Sigmoid colon (tissue), 7 donors: Measurements from ENCODE around the gene HIBCH. TPM values are rescaled to one million over a fixed set of nuclear protein-coding genes. Genes with fewer than 3 reads are reported as not detected.

Experiments
- DNase-seq: peaks from one replicate; pipeline ENCODE4 v3.0.0-alpha.2; 2019
- H3K27ac ChIP-seq, 4 donors: fragments of 200-600 bp; sonication (generic); one replicate each; pipeline ENCODE4 v1.5.1; 2016 to 2019; ENCODE audit warnings: mild to moderate bottlenecking in 1 of 4
- H3K27me3 ChIP-seq, 3 donors: fragments of 200-600 bp; sonication (generic); one replicate each; pipeline ENCODE4 v1.5.1; 2019; ENCODE audit warnings: mild to moderate bottlenecking in 1 of 3
- H3K36me3 ChIP-seq, 4 donors: fragments of 200-600 bp; sonication (generic); one replicate each; pipeline ENCODE4 v1.5.1; 2016 to 2019
- H3K4me1 ChIP-seq, 4 donors: fragments of 200-600 bp; sonication (generic); one replicate each; pipeline ENCODE4 v1.5.1; 2017 to 2019
- H3K4me3 ChIP-seq, 4 donors: fragments of 200-600 bp; sonication (generic); one replicate each; pipeline ENCODE4 v1.5.1; 2017 to 2019; ENCODE audit warnings: mild to moderate bottlenecking in 2 of 4, moderate library complexity in 1 of 4
- H3K9me3 ChIP-seq, 4 donors: fragments of 200-600 bp in 3 of 4; sonication (generic) in 3 of 4; one replicate each; pipeline versions ENCODE4 v1.5.1 to v1.6.1; 2013 to 2019
- EP300 ChIP-seq, 4 donors: sonication (generic); formaldehyde crosslinking; IDR thresholded peaks; one replicate each; pipeline ENCODE4 v1.6.1; 2017; ENCODE audit warnings: antibody characterized with exemption in 4 of 4
- POLR2A ChIP-seq, 2 donors: fragments of 450-650 bp; IDR thresholded peaks; one replicate each; pipeline ENCODE4 v1.6.1; 2016; ENCODE audit warnings: antibody characterized with exemption in 2 of 2, mild to moderate bottlenecking in 2 of 2, moderate library complexity in 2 of 2
- POLR2AphosphoS5 ChIP-seq, 4 donors: sonication (generic); formaldehyde crosslinking; IDR thresholded peaks; one replicate each; pipeline ENCODE4 v1.6.1; 2017; ENCODE audit warnings: antibody characterized with exemption in 4 of 4
- WGBS, 2 donors: extraction: QIAGEN DNeasy Blood & Tissue Kit; methylation state at CpG; one replicate each; pipeline ENCODE4 v1.1.7; 2013; 5-methylcytosine and 5-hydroxymethylcytosine counted together
- intact Hi-C: fragments of 100-400 bp; cut with DNase I; formaldehyde crosslinking; loops from one replicate; pipeline ENCODE4 v1.15.1; 2023
- polyA plus RNA-seq, 3 donors: library from polyadenylated mRNA; stranded (reverse); fragments of 200-250 nt; gene quantifications; one replicate each; pipeline ENCODE4 v1.2.3, GENCODE V29; 2013
- total RNA-seq, 4 donors: library from RNA; depleted of rRNA; stranded (reverse); fragments of >200 nt; gene quantifications; one replicate each; pipeline ENCODE4 v1.1.0, GENCODE V29; 2016
- TF ChIP-seq, protein P1 (sequence below), 4 experiments: fragments of 450-650 bp in 3 of 4; fragments of 200-600 bp in 1 of 4; IDR thresholded peaks; one replicate each; pipeline ENCODE4 v1.5.1; 2016 to 2019; ENCODE audit warnings: antibody characterized with exemption in 4 of 4, mild to moderate bottlenecking in 3 of 4, moderate library complexity in 2 of 4
- donor health status: healthy with polysubstance abuse.
- donor health status: Bipolar disorder and iron deficiency.
- donor health status: healthy.

Gene HIBCH
- total and polyA plus RNA-seq, 7 donors: 18.1 to 45.8 (median 21.6) TPM

DNA sequence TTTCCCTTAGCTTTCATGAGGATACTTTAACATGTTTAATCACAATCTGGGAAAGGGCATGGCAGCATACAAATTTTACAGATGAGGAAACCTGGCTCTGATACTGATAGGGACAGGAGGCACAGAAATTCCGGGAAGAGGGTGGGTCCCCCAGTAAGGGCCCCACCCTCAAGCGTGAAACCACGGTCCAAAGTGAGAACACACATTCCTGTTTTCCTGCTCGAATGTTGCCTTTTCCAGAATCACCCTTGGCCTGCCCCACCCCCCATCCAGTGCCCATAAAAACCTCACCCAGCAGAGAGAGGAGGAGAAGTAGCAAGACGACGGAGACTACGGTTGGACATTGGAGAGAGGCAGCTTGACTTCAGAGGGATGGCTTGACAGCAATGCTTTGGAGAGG, 98.2 kb downstream of the HIBCH start:
- TF ChIP-seq EP300 (IDR thresholded peaks at IDR 0.05): no peak
- TF ChIP-seq, protein P1, sequence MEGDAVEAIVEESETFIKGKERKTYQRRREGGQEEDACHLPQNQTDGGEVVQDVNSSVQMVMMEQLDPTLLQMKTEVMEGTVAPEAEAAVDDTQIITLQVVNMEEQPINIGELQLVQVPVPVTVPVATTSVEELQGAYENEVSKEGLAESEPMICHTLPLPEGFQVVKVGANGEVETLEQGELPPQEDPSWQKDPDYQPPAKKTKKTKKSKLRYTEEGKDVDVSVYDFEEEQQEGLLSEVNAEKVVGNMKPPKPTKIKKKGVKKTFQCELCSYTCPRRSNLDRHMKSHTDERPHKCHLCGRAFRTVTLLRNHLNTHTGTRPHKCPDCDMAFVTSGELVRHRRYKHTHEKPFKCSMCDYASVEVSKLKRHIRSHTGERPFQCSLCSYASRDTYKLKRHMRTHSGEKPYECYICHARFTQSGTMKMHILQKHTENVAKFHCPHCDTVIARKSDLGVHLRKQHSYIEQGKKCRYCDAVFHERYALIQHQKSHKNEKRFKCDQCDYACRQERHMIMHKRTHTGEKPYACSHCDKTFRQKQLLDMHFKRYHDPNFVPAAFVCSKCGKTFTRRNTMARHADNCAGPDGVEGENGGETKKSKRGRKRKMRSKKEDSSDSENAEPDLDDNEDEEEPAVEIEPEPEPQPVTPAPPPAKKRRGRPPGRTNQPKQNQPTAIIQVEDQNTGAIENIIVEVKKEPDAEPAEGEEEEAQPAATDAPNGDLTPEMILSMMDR (IDR thresholded peaks at IDR 0.05): no peak
- no peak for TF ChIP-seq POLR2A (IDR thresholded peaks at IDR 0.05)
- no peak for TF ChIP-seq POLR2AphosphoS5 (IDR thresholded peaks at IDR 0.05)

GRCh38 chr2:190219186-190219585, 100.4 kb downstream of the HIBCH start:
- 87 to 88% methylated on average over 5 of the region's 5 CpGs for WGBS, 2 donors
- intact Hi-C loops: no loop called here
- TF ChIP-seq, protein P1 (IDR thresholded peaks at IDR 0.05): no peak
- TF ChIP-seq POLR2A (IDR thresholded peaks at IDR 0.05) (no peak), EP300 (IDR thresholded peaks at IDR 0.05) (no peak), POLR2AphosphoS5 (IDR thresholded peaks at IDR 0.05) (no peak)
- Histone ChIP-seq H3K9me3 (peaks cover 0 to 5% (median 1%) of the 10 kb centered on the region in 4 donors), H3K27me3 (no peaks in the 10 kb centered on the region), H3K36me3 (peaks cover 0 to 29% (median 2%) of the 10 kb centered on the region in 4 donors), H3K4me3 (no peak overlapping the region), H3K27ac (no peak overlapping the region), H3K4me1 (peaks cover 0 to 28% (median 17%) of the 10 kb centered on the region in 4 donors)
- DNase-seq: no peak

More for the DNA sequence above, 98.2 kb downstream of the HIBCH start:
- WGBS, 2 donors: 31 to 68% methylated on average over 7 of the region's 7 CpGs
- no peak overlapping the region for H3K27ac ChIP-seq
- H3K4me3 ChIP-seq: no peak overlapping the region
- peaks cover 0 to 5% (median 0%) of the 10 kb centered on the region in 4 donors for H3K4me1 ChIP-seq
- no peak for DNase-seq
- H3K9me3 ChIP-seq: peaks cover 0 to 5% (median 1%) of the 10 kb centered on the region in 4 donors
- H3K27me3 ChIP-seq: no peaks in the 10 kb centered on the region
- H3K36me3 ChIP-seq: peaks cover 0 to 29% (median 2%) of the 10 kb centered on the region in 4 donors
- intact Hi-C loops: no loop called here

DNA sequence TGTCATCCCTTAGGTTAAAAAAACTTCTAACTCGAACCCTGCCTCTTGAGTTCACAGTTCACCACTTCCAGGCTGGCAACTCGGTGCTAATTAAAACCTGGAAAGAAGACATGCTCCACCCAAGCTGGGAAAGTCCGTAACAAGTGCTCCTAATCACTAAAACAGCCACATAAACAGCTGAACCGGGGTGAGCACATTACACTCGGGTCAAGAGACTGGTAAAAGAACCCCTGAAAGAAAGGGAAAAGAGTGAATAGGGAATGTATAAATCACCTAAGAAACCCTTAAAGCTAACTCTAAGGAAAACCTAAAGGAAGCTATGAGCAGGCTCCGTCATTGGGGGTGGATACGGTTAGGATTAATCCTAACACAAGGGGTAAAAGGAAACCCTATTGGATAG, 102.0 kb downstream of the HIBCH start:
- TF ChIP-seq EP300 (IDR thresholded peaks at IDR 0.05) (no peak), POLR2A (IDR thresholded peaks at IDR 0.05) (no peak), POLR2AphosphoS5 (IDR thresholded peaks at IDR 0.05) (no peak)
- TF ChIP-seq, protein P1 (IDR thresholded peaks at IDR 0.05): no peak
- Histone ChIP-seq H3K27me3 (no peaks in the 10 kb centered on the region), H3K4me1 (peaks cover 0 to 38% (median 24%) of the 10 kb centered on the region in 4 donors), H3K9me3 (no peaks in the 10 kb centered on the region), H3K27ac (no peak overlapping the region), H3K36me3 (peaks cover 0 to 23% (median 0%) of the 10 kb centered on the region in 4 donors), H3K4me3 (no peak overlapping the region)
- 87 to 90% methylated on average over 7 of the region's 7 CpGs for WGBS, 2 donors
- DNase-seq: no peak
- intact Hi-C loops: no loop called here

- H3K4me3 ChIP-seq: no peak overlapping the region
- H3K36me3 ChIP-seq: peaks cover 0 to 20% (median 0%) of the 10 kb centered on the region in 4 donors
- H3K9me3 ChIP-seq: no peaks in the 10 kb centered on the region
- no peak for DNase-seq
- H3K27me3 ChIP-seq: no peaks in the 10 kb centered on the region
- peaks cover 0 to 38% (median 24%) of the 10 kb centered on the region in 4 donors for H3K4me1 ChIP-seq
- WGBS, 2 donors: 41 to 73% methylated on average over 3 of the region's 3 CpGs
- no peak overlapping the region for H3K27ac ChIP-seq
- intact Hi-C loops: no loop called here
- TF ChIP-seq EP300 (IDR thresholded peaks at IDR 0.05): no peak
- no peak for TF ChIP-seq POLR2AphosphoS5 (IDR thresholded peaks at IDR 0.05)
- TF ChIP-seq, protein P1 (IDR thresholded peaks at IDR 0.05): no peak
- TF ChIP-seq POLR2A (IDR thresholded peaks at IDR 0.05): no peak
Observed at GRCh38 chr2:190216829-190217228, 102.8 kb downstream of the HIBCH start.

GRCh38 chr2:190215620-190216019, 104.0 kb downstream of the HIBCH start:
- 47 to 83% methylated on average over 3 of the region's 3 CpGs for WGBS, 2 donors
- peaks cover 0 to 20% (median 2%) of the 10 kb centered on the region in 4 donors for H3K36me3 ChIP-seq
- H3K27ac ChIP-seq: no peak overlapping the region
- peaks cover 0 to 38% (median 24%) of the 10 kb centered on the region in 4 donors for H3K4me1 ChIP-seq
- H3K9me3 ChIP-seq: no peaks in the 10 kb centered on the region
- TF ChIP-seq POLR2A (IDR thresholded peaks at IDR 0.05): no peak
- no peak for TF ChIP-seq EP300 (IDR thresholded peaks at IDR 0.05)
- TF ChIP-seq POLR2AphosphoS5 (IDR thresholded peaks at IDR 0.05): no peak
- TF ChIP-seq, protein P1 (IDR thresholded peaks at IDR 0.05): no peak
- no peak for DNase-seq
- intact Hi-C loops: no loop called here
- H3K4me3 ChIP-seq: no peak overlapping the region
- no peaks in the 10 kb centered on the region for H3K27me3 ChIP-seq
